Fibroblast of lung (primary cell): ENCODE results near the gene NFYA. TPM values are rescaled to one million over a fixed set of nuclear protein-coding genes. Genes with fewer than 3 reads are reported as not detected.

ENCODE experiments used
- DNase-seq, 2 donors: peaks; one replicate each; pipeline versions ENCODE4 v3.0.0 to v3.0.0-alpha.2; 2010; ENCODE audit warnings: low read depth in 2 of 2
- H2AFZ ChIP-seq: 2 replicates; pipeline ENCODE4 v1.5.1; 2012; ENCODE audit warnings: low read length, control low read depth, inconsistent platforms
- H3K27ac ChIP-seq: 2 replicates; pipeline ENCODE4 v1.5.1; 2011; ENCODE audit warnings: low read length, control low read depth; ENCODE audit not compliant: insufficient read depth
- H3K27me3 ChIP-seq: 2 replicates; pipeline ENCODE4 v1.5.1; 2011; ENCODE audit warnings: mild to moderate bottlenecking, low read length; ENCODE audit not compliant: control insufficient read depth, insufficient read depth
- H3K36me3 ChIP-seq: 2 replicates; pipeline ENCODE4 v1.5.1; 2011; ENCODE audit warnings: low read length; ENCODE audit not compliant: control insufficient read depth, insufficient read depth
- H3K4me1 ChIP-seq: 2 replicates; pipeline ENCODE4 v1.5.1; 2011; ENCODE audit warnings: low read length; ENCODE audit not compliant: control insufficient read depth, insufficient read depth; ENCODE audit errors: extremely low read depth
- H3K4me2 ChIP-seq: 2 replicates; pipeline ENCODE4 v1.5.1; 2011; ENCODE audit warnings: low read length, control low read depth; ENCODE audit not compliant: insufficient read depth; ENCODE audit errors: extremely low read depth
- H3K4me3 ChIP-seq, 4 experiments: fragments of 200-600 bp in 1 of 4; sonication (generic) in 1 of 4; replicated peaks in 1 of 4; 2 replicates each; pipeline ENCODE4 v1.5.1; 2011 to 2016; ENCODE audit warnings: low read length in 4 of 4, low read depth in 3 of 4, mild to moderate bottlenecking in 3 of 4, control low read depth in 2 of 4, inconsistent platforms in 1 of 4, mixed read lengths in 1 of 4; ENCODE audit not compliant: insufficient read depth in 1 of 4; ENCODE audit errors: control extremely low read depth in 1 of 4
- H3K79me2 ChIP-seq: 2 replicates; pipeline ENCODE4 v1.5.1; 2012; ENCODE audit warnings: mild to moderate bottlenecking, low read length, inconsistent platforms; ENCODE audit not compliant: control insufficient read depth, insufficient read depth
- H3K9ac ChIP-seq: 2 replicates; pipeline ENCODE4 v1.5.1; 2011; ENCODE audit warnings: mild to moderate bottlenecking, low read length, control low read depth; ENCODE audit not compliant: insufficient read depth
- H3K9me3 ChIP-seq: 2 replicates; pipeline ENCODE4 v1.5.1; 2012; ENCODE audit warnings: low read depth, low read length; ENCODE audit not compliant: control insufficient read depth, insufficient read depth
- H4K20me1 ChIP-seq: 2 replicates; pipeline ENCODE4 v1.5.1; 2011; ENCODE audit warnings: low read length; ENCODE audit not compliant: control insufficient read depth, insufficient read depth; ENCODE audit errors: extremely low read depth
- CTCF ChIP-seq, 2 donors: IDR thresholded peaks in 1 of 2; conservative IDR thresholded peaks in 1 of 2; 1 replicate in 1 of 2; 2 replicates in 1 of 2; pipeline ENCODE4 v1.5.1; 2011 to 2012; ENCODE audit warnings: low read length in 2 of 2, control low read depth in 1 of 2, inconsistent platforms in 1 of 2, low read depth in 1 of 2, mild to moderate bottlenecking in 1 of 2
- EZH2 ChIP-seq: IDR thresholded peaks from 2 replicates; pipeline ENCODE4 v1.5.1; 2012; ENCODE audit warnings: low read length, control low read depth, mild to moderate bottlenecking; ENCODE audit errors: missing control alignments
- polyA plus RNA-seq, 2 donors: library from polyadenylated mRNA; depleted of rRNA in 1 of 2; stranded (reverse) in 1 of 2; unstranded in 1 of 2; fragments of >200 nt; gene quantifications; 2 replicates each; pipeline ENCODE4 v1.2.1, GENCODE V29; 2011 to 2012; ENCODE audit warnings: missing spikeins in 1 of 2
- total RNA-seq: library from RNA; depleted of rRNA; stranded (reverse); fragments of >200 nt; gene quantifications from 2 replicates; pipeline ENCODE4 v1.2.1, GENCODE V29; 2014

Gene NFYA
- total and polyA plus RNA-seq, 2 donors (not counting 1 experiment from before 2014, with no cell fraction given), result 6.9 to 14.9 TPM

DNA sequence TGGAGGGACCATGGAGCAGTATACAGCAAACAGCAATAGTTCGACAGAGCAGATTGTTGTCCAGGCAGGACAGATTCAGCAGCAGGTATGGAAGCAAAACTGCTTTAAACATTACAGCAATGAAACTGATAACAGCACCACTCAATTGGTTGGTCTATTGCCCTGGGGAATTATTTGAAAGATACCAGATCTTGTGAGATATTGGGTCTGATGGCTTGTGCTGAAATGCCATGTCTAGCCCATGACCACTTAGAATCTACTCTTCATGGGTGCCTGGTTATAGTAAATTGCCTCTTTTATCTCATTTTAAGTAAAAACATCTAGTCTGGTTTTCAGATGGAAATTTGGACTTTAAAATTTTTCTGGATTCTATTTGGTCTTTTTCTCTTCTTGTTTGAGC, 6.3 kb downstream of the NFYA start:
- H4K20me1 ChIP-seq, result no peaks in the 10 kb centered on the region
- H3K79me2 ChIP-seq, result peaks cover 55% of the 10 kb centered on the region
- no peak overlapping the region for H3K4me2 ChIP-seq
- TF ChIP-seq CTCF (conservative IDR thresholded peaks at IDR 0.05 in 1 of 2, IDR thresholded peaks at IDR 0.05 in 1 of 2; ENCODE audit: low read depth in 1 of 2, low read length in 2 of 2) (no peak), EZH2 (no peak)
- H3K4me3 ChIP-seq, result no peak overlapping the region
- no peaks in the 10 kb centered on the region for H3K27me3 ChIP-seq
- H3K4me1 ChIP-seq, result peaks cover 3% of the 10 kb centered on the region
- H2AFZ ChIP-seq, result no peak overlapping the region
- no peaks in the 10 kb centered on the region for H3K9me3 ChIP-seq
- H3K36me3 ChIP-seq, result peaks cover 8% of the 10 kb centered on the region
- no peak for DNase-seq
- H3K27ac ChIP-seq, result no peak overlapping the region
- H3K9ac ChIP-seq, result no peak overlapping the region

GRCh38 chr6:41080621-41081020, 7.8 kb downstream of the NFYA start:
- Histone ChIP-seq H3K4me2 (no peak overlapping the region), H3K27ac (no peak overlapping the region), H4K20me1 (no peaks in the 10 kb centered on the region), H3K4me1 (no peaks in the 10 kb centered on the region), H3K9me3 (no peaks in the 10 kb centered on the region), H2AFZ (no peak overlapping the region), H3K79me2 (peaks cover 40% of the 10 kb centered on the region), H3K4me3 (no peak overlapping the region), H3K9ac (no peak overlapping the region), H3K36me3 (peaks cover 10% of the 10 kb centered on the region), H3K27me3 (no peaks in the 10 kb centered on the region)
- DNase-seq, result no peak
- no peak for TF ChIP-seq EZH2
- TF ChIP-seq CTCF (conservative IDR thresholded peaks at IDR 0.05 in 1 of 2, IDR thresholded peaks at IDR 0.05 in 1 of 2; ENCODE audit: low read depth in 1 of 2, low read length in 2 of 2), result no peak

- H3K79me2 ChIP-seq, result peaks cover 16% of the 10 kb centered on the region
- H3K4me3 ChIP-seq, result no peak overlapping the region
- H3K9ac ChIP-seq, result no peak overlapping the region
- TF ChIP-seq EZH2, result no peak
- no peak for TF ChIP-seq CTCF (conservative IDR thresholded peaks at IDR 0.05 in 1 of 2, IDR thresholded peaks at IDR 0.05 in 1 of 2; ENCODE audit: low read depth in 1 of 2, low read length in 2 of 2)
- no peak overlapping the region for H2AFZ ChIP-seq
- peaks cover 10% of the 10 kb centered on the region for H3K36me3 ChIP-seq
- H3K4me1 ChIP-seq, result no peaks in the 10 kb centered on the region
- H4K20me1 ChIP-seq, result no peaks in the 10 kb centered on the region
- H3K27ac ChIP-seq, result no peak overlapping the region
- no peaks in the 10 kb centered on the region for H3K9me3 ChIP-seq
- H3K4me2 ChIP-seq, result no peak overlapping the region
- no peak for DNase-seq
- H3K27me3 ChIP-seq, result no peaks in the 10 kb centered on the region
Measured at GRCh38 chr6:41083072-41083471, 10.3 kb downstream of the NFYA start.
